Muscle of leg (tissue), 11 donors: ENCODE results near the gene GABBR2. TPM values are rescaled to one million over a fixed set of nuclear protein-coding genes. Genes with fewer than 3 reads are reported as not detected.

Source experiments
- DNase-seq: peaks from one replicate; pipeline ENCODE4 v3.0.0; 2013
- H3K27ac ChIP-seq: one replicate; pipeline ENCODE4 v1.5.1; 2013; ENCODE audit warnings: mild to moderate bottlenecking, low read length, control low read depth
- H3K27me3 ChIP-seq: one replicate; pipeline ENCODE4 v1.6.1; 2013; ENCODE audit warnings: low read length; ENCODE audit not compliant: control insufficient read depth, insufficient read depth
- H3K36me3 ChIP-seq: one replicate; pipeline ENCODE4 v1.6.1; 2013; ENCODE audit warnings: low read length; ENCODE audit not compliant: control insufficient read depth, insufficient read depth
- H3K4me1 ChIP-seq: one replicate; pipeline ENCODE4 v1.6.1; 2013; ENCODE audit warnings: low read length; ENCODE audit not compliant: control insufficient read depth, insufficient read depth
- H3K4me3 ChIP-seq: one replicate; pipeline ENCODE4 v1.5.1; 2013; ENCODE audit warnings: low read length, control low read depth
- H3K9me3 ChIP-seq: replicated peaks from 2 replicates; pipeline ENCODE4 v1.6.1; 2013; ENCODE audit warnings: low read depth, low read length; ENCODE audit not compliant: control insufficient read depth
- WGBS: methylation state at CpG from one replicate; pipeline ENCODE4 v1.1.5; 2013; ENCODE audit warnings: missing lambda C conversion rate; ENCODE audit not compliant: insufficient coverage; 5-methylcytosine and 5-hydroxymethylcytosine counted together
- polyA plus RNA-seq, 8 donors: library from polyadenylated mRNA; unstranded; fragments of 120-200 nt; gene quantifications; one replicate each; pipeline versions ENCODE4 v1.2.1 to v1.2.3, GENCODE V29; 2013; ENCODE audit warnings: inconsistent platforms in 1 of 8, low replicate concordance in 1 of 8; ENCODE audit not compliant: insufficient read length in 8 of 8, insufficient read depth in 1 of 8
- total RNA-seq: library from RNA; stranded (reverse); fragments of 120-200 nt; gene quantifications from one replicate; pipeline ENCODE4 v1.2.4, GENCODE V29; 2013

The GABBR2 gene
- total and polyA plus RNA-seq, 9 donors = 0.35 to 1.6 (median 0.89) TPM

DNA sequence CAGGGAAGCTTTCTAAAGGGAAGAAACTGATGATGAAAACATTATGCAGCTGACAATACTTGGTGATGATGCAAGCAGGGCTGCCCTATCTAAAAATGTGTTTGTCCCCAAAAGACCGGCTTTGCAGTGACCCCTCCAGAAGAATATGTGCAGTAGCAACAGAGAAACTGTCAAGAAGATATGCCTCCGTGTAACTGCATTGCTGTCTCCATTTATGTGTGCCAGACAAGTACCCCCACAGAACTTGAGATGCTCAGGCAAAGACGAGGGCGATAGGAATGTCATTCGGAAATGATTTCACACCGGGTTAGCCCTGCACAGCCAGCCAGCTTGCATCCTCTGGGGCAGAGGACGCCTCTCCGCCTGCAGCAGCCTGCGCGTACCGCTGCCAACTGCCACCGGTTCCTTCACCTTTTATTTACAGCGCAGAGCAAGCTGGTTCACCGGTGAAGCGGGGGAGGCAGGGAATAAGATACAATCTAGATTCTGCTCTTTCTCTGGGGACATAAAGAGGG is 2.0 kb downstream of the GABBR2 start:
- 6% methylated on average over 12 of the region's 15 CpGs for WGBS
- Histone ChIP-seq H3K4me3 (no peak overlapping the region), H3K9me3 (no peaks in the 10 kb centered on the region), H3K27me3 (peaks cover 68% of the 10 kb centered on the region), H3K36me3 (no peaks in the 10 kb centered on the region), H3K4me1 (peaks cover 15% of the 10 kb centered on the region), H3K27ac (no peak overlapping the region)
- DNase-seq = no peak

DNA sequence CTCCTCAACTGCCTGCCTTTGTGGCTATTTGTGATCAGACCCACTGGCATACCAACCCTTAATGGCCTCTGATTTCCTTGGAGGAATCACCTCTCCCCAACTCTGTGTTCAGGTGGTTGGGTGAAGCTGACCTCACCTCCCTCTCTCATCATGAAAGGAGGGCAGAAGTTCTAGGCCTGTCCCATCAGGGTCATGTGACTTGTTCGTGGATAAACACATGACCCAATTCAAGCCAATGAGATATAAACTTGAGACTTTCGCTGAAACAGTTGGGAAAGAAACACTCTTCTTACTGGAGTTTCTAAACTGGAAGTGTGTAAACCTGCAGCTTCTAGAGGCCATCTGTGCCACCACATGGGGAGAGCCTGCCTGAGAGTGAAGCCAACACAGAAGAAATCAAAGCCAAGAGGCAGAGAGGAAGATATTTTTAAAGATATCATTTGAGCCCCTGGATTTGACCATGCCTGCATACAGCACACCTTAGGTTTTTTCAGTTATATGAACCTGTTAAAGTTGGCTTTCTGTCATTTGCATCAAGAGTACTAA is 5.8 kb downstream of the GABBR2 start:
- H3K9me3 ChIP-seq = no peaks in the 10 kb centered on the region
- H3K4me1 ChIP-seq = peaks cover 8% of the 10 kb centered on the region
- no peaks in the 10 kb centered on the region for H3K36me3 ChIP-seq
- no peak overlapping the region for H3K27ac ChIP-seq
- H3K27me3 ChIP-seq = peaks cover 51% of the 10 kb centered on the region
- no peak for DNase-seq
- H3K4me3 ChIP-seq = no peak overlapping the region
- no CpG with 5 or more reads among the region's 2 CpGs for WGBS

DNA sequence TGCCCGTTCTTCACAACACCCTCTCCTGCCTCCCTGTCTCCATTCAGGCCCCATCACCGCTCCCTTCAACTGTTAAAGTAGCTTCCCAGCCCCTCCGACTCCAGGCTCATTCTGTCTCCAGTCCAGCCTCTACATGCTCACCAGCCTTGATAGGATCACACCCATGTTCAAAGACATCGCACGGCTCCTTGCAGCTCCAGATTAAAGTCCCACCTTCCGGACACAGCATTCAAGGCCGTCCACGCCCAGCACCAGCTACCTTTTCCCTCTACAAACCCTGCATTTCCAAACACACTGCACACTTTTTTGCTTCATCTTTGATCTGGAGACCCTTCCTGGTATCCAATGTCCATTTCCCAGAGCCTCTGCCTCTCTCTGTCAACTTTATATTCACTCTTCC is 6.4 kb downstream of the GABBR2 start:
- no peak for DNase-seq
- 80% methylated on average over 8 of the region's 8 CpGs for WGBS
- peaks cover 45% of the 10 kb centered on the region for H3K27me3 ChIP-seq

DNA sequence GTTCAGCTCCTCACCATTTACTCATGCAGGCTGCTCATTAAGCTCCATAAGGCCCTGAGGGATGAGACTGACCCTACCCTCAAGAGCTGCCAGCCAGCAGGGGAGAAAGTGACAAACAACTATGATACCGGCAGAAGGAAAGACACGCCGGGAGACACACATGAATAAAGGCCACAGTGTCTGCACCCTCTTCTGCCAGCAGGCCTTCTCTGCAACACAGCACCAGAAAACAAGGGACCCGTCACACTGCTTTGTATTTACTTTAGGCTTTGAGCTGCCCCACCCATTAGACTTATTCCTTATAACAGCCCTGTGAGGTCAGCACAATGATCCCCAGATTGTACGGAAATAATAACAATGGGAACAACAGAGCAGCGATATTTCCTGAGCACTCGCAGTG is 7.2 kb downstream of the GABBR2 start:
- H3K27ac ChIP-seq = no peak overlapping the region
- no peaks in the 10 kb centered on the region for H3K36me3 ChIP-seq
- H3K27me3 ChIP-seq = peaks cover 40% of the 10 kb centered on the region
- 67% methylated on average over 4 of the region's 7 CpGs for WGBS
- H3K4me3 ChIP-seq = no peak overlapping the region
- H3K4me1 ChIP-seq = no peaks in the 10 kb centered on the region
- no peak for DNase-seq
- no peaks in the 10 kb centered on the region for H3K9me3 ChIP-seq

More for the DNA sequence above, 6.4 kb downstream of the GABBR2 start:
- Histone ChIP-seq H3K9me3 (no peaks in the 10 kb centered on the region), H3K27ac (no peak overlapping the region), H3K36me3 (no peaks in the 10 kb centered on the region), H3K4me1 (peaks cover 5% of the 10 kb centered on the region), H3K4me3 (no peak overlapping the region)

DNA sequence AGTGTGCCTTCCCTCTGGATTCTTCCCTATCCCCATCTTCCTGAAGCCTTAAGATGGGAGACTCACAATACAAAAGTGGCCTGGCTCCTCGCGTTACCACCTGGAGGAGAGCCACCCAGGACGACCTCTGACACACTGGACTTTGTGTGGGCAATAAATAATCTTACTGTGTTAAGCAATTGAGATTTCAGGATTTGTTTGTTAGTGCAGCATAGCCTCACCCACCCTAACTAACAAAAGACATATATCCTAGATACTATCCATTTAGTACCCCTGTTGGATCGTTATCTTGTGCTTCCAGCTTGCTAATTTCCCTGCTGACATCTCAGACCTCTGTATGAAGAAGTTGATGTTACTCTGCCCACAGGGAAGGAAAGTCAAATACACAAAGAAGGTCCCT is 7.9 kb downstream of the GABBR2 start:
- Histone ChIP-seq H3K36me3 (no peaks in the 10 kb centered on the region), H3K4me3 (no peak overlapping the region), H3K4me1 (no peaks in the 10 kb centered on the region), H3K27ac (no peak overlapping the region), H3K27me3 (peaks cover 38% of the 10 kb centered on the region), H3K9me3 (no peaks in the 10 kb centered on the region)
- no peak for DNase-seq
- no CpG with 5 or more reads among the region's 4 CpGs for WGBS

DNA sequence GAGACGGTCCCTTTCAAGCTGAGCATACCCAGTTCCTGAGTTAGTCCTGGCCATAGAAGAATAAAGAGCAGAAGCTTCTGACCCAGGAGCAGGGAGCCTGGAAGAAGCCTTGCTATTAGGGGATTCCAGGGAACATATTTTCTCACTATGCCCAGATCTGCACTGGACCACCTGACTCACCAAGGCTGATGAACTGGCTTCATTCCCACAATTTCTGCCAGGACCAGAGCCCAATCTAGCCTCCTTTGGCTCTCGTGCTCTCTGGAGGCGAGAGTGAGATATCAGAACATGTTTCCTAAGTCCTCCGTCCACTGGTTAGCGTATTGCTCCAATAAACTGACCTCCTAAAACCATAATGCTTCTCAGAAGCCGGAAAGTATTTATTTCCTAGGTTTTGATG is 9.9 kb downstream of the GABBR2 start:
- WGBS = 71% methylated on average over 1 of the region's 6 CpGs
- peaks cover 38% of the 10 kb centered on the region for H3K27me3 ChIP-seq

DNA sequence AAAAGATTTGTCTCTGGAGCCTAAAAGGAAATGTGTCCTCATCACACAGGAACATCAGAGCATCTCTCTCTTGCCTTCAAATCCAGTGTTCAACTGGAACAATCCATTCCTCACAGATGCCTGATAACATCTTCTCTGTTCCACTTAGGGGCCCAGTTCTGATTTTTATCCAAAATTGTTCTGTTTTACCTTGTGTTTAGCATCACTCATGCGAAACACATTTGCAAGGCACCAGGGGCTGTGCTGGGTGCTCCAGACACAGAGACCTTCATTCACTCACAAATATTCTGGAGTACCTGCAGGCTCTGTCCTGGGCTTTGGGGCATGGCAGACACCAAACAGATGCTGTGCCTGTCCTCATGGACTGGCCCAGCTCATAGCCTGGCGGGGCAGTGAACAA is 13.8 kb downstream of the GABBR2 start:
- Histone ChIP-seq H3K4me3 (no peak overlapping the region), H3K27ac (no peak overlapping the region), H3K9me3 (no peaks in the 10 kb centered on the region), H3K36me3 (no peaks in the 10 kb centered on the region), H3K4me1 (no peaks in the 10 kb centered on the region), H3K27me3 (peaks cover 21% of the 10 kb centered on the region)
- DNase-seq = no peak
- WGBS = 89% methylated on average over 1 of the region's 2 CpGs

More for the DNA sequence above, 9.9 kb downstream of the GABBR2 start:
- Histone ChIP-seq H3K4me3 (no peak overlapping the region), H3K36me3 (no peaks in the 10 kb centered on the region), H3K4me1 (no peaks in the 10 kb centered on the region), H3K27ac (no peak overlapping the region), H3K9me3 (no peaks in the 10 kb centered on the region)
- DNase-seq = no peak

DNA sequence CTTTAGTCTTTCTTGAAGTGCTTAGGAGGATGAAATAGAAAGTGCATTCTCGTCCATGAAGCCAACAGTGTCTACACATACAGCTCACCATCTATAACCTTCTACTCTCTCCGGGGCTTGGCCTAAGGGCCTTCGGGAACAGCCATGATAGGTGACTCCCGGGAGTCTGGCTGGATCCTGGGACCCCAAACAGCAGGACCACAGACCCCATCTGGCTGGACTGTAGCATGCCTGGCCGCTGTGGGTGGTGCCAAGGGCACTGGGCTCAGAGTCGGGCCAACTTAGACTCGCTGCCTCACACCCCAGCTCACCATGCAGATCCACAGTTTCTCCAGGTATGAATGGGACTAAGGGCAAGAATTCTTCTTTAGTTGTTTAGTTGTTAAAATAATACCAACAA is 16.3 kb downstream of the GABBR2 start:
- H3K4me1 ChIP-seq = no peaks in the 10 kb centered on the region
- peaks cover 17% of the 10 kb centered on the region for H3K27me3 ChIP-seq
- no peaks in the 10 kb centered on the region for H3K9me3 ChIP-seq
- no peak overlapping the region for H3K27ac ChIP-seq
- 82% methylated on average over 3 of the region's 7 CpGs for WGBS
- no peak overlapping the region for H3K4me3 ChIP-seq
- DNase-seq = no peak
- H3K36me3 ChIP-seq = no peaks in the 10 kb centered on the region

DNA sequence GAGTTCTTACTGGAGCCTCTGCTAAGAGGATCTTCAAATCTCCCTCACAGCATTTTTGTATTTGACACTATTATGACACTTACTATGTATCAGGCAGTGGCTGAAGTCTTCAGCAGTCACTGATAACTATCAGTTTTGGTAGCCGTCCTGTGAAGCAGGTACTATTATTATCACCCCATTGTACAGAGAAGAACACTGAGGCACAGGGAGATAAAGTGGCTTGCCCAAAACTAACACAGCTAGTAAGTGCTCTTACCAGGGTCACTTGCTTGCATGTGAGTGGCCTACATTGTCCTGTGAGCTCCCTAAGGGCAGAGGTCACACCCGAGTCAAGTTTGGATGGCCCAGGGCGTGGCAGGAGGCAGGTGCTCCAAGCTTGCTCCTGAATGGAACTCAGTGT is 16.8 kb downstream of the GABBR2 start:
- Histone ChIP-seq H3K27me3 (peaks cover 17% of the 10 kb centered on the region), H3K4me3 (no peak overlapping the region), H3K36me3 (no peaks in the 10 kb centered on the region), H3K27ac (no peak overlapping the region), H3K4me1 (no peaks in the 10 kb centered on the region), H3K9me3 (no peaks in the 10 kb centered on the region)
- WGBS = 92% methylated on average over 2 of the region's 3 CpGs
- DNase-seq = no peak

DNA sequence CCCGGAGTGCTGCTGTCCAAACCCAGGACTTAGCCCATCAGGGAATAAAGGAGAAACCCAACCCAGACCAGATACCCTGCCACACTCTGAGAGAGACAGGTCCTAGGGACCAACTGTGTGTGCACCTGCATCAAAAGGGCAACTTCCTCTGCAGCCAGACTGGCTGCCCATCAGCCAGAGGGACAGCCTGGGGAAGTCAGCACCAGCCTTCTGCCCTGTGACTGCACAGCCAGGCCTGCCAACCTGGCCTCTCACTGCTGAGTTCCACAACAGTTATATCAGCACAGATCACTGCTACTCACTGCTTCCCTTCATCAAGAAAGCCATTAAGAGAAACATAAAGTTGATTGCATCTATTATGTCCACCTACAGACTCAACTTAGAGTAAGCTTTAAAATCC is 18.0 kb downstream of the GABBR2 start:
- Histone ChIP-seq H3K4me3 (no peak overlapping the region), H3K4me1 (no peaks in the 10 kb centered on the region), H3K27me3 (peaks cover 9% of the 10 kb centered on the region), H3K9me3 (no peaks in the 10 kb centered on the region), H3K36me3 (no peaks in the 10 kb centered on the region), H3K27ac (no peak overlapping the region)
- 38% methylated on average over 1 of the region's 1 CpG for WGBS
- no peak for DNase-seq
